Body of pancreas (tissue), 4 donors: ENCODE measurements around the gene SUSD5. TPM values are rescaled to one million over a fixed set of nuclear protein-coding genes. Genes with fewer than 3 reads are reported as not detected.

Experiments
- ATAC-seq: fragments of 150-250 bp; one replicate; pipeline ENCODE4 v1.9.1; 2016
- DNase-seq, 4 donors: peaks; one replicate each; pipeline ENCODE4 v3.0.0-alpha.2; 2019
- H3K27ac ChIP-seq, 4 donors: fragments of 200-600 bp; sonication (generic); 1 replicate in 3 of 4; 2 replicates in 1 of 4; pipeline versions ENCODE4 v1.5.1 to v1.6.1; 2016 to 2019; ENCODE audit warnings: mild to moderate bottlenecking in 1 of 4, mixed read lengths in 1 of 4, moderate library complexity in 1 of 4
- H3K27me3 ChIP-seq, 2 donors: fragments of 200-600 bp; sonication (generic); one replicate each; pipeline ENCODE4 v1.6.0; 2016; ENCODE audit warnings: mild to moderate bottlenecking in 1 of 2
- H3K36me3 ChIP-seq, 2 donors: fragments of 200-600 bp; sonication (generic); replicated peaks in 1 of 2; 2 replicates each; pipeline ENCODE4 v1.5.1; 2016; ENCODE audit warnings: low read depth in 2 of 2; ENCODE audit not compliant: insufficient read depth in 1 of 2
- H3K4me1 ChIP-seq: fragments of 200-600 bp; sonication (generic); one replicate; pipeline ENCODE4 v1.6.0; 2016
- H3K4me3 ChIP-seq, 2 donors: fragments of 200-600 bp; sonication (generic); 1 replicate in 1 of 2; 2 replicates in 1 of 2; pipeline ENCODE4 v1.5.1; 2016 to 2019
- H3K9me3 ChIP-seq, 3 donors: fragments of 200-600 bp; sonication (generic); 1 replicate in 2 of 3; 2 replicates in 1 of 3; pipeline ENCODE4 v1.5.1; 2016
- POLR2A ChIP-seq, 3 donors: fragments of 450-650 bp; IDR thresholded peaks; one replicate each; pipeline ENCODE4 v1.6.1; 2016; ENCODE audit warnings: antibody characterized with exemption in 3 of 3, mild to moderate bottlenecking in 2 of 3
- WGBS, 2 donors: methylation state at CpG; one replicate each; pipeline ENCODE4 v1.1.5; 2017; 5-methylcytosine and 5-hydroxymethylcytosine counted together
- intact Hi-C: fragments of 100-400 bp; cut with DNase I; formaldehyde crosslinking; loops from one replicate; pipeline ENCODE4 v1.15.1; 2023
- total RNA-seq, 2 donors: library from RNA; depleted of rRNA; stranded (reverse); fragments of >200 nt; gene quantifications; one replicate each; pipeline ENCODE4 v1.1.0, GENCODE V29; 2016
- TF ChIP-seq, protein P1 (sequence below), 7 experiments: fragments of 450-650 bp in 4 of 7; fragments of 200-600 bp in 3 of 7; sonication (generic) in 3 of 7; IDR thresholded peaks; one replicate each; pipeline ENCODE4 v1.5.1; 2016 to 2019; ENCODE audit warnings: antibody characterized with exemption in 7 of 7

Gene SUSD5
- total RNA-seq, 2 donors from 2014 or later, result 1.8 TPM; not detected in 1

DNA sequence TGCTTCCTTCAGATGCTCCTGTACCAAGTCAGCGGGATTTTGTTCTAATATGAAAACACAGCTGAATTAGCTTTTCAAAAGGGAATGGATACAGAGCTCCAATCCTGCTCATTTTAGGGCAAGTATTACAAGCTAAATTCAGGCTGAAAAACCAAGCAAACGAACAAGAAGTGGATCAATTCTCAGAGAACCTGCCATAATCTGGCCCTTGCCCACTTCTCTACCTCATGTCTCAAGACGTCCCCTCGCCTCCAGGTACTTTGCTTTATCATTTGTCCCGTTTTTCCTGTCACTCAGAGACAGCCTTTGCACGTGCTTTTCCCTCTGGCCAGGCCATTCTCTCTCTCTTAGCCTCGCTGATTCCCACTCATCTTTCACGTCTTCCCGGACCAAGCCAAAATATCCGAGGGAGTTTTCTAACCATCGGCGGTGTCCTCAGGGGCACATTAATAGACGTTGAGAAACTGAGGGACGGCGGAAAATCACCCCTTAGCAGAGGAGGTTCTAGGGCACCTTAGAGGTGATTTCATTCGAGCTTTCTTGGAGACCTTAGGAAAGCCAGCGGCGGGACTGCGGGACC, 654 bp downstream of the SUSD5 start:
- Histone ChIP-seq H3K27ac (no peak overlapping the region), H3K4me1 (peaks cover 15% of the 10 kb centered on the region), H3K27me3 (peaks cover 0 to 5% of the 10 kb centered on the region in 2 donors), H3K4me3 (no peak overlapping the region), H3K9me3 (no peaks in the 10 kb centered on the region), H3K36me3 (no peaks in the 10 kb centered on the region)
- TF ChIP-seq POLR2A (IDR thresholded peaks at IDR 0.05), result no peak
- TF ChIP-seq, protein P1, sequence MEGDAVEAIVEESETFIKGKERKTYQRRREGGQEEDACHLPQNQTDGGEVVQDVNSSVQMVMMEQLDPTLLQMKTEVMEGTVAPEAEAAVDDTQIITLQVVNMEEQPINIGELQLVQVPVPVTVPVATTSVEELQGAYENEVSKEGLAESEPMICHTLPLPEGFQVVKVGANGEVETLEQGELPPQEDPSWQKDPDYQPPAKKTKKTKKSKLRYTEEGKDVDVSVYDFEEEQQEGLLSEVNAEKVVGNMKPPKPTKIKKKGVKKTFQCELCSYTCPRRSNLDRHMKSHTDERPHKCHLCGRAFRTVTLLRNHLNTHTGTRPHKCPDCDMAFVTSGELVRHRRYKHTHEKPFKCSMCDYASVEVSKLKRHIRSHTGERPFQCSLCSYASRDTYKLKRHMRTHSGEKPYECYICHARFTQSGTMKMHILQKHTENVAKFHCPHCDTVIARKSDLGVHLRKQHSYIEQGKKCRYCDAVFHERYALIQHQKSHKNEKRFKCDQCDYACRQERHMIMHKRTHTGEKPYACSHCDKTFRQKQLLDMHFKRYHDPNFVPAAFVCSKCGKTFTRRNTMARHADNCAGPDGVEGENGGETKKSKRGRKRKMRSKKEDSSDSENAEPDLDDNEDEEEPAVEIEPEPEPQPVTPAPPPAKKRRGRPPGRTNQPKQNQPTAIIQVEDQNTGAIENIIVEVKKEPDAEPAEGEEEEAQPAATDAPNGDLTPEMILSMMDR (IDR thresholded peaks at IDR 0.05), result no peak
- ATAC-seq, result no peak
- no peak for DNase-seq
- intact Hi-C loops, result no loop called here
- 1 to 3% methylated on average over 15 to 19 of the region's 19 CpGs for WGBS, 2 donors

DNA sequence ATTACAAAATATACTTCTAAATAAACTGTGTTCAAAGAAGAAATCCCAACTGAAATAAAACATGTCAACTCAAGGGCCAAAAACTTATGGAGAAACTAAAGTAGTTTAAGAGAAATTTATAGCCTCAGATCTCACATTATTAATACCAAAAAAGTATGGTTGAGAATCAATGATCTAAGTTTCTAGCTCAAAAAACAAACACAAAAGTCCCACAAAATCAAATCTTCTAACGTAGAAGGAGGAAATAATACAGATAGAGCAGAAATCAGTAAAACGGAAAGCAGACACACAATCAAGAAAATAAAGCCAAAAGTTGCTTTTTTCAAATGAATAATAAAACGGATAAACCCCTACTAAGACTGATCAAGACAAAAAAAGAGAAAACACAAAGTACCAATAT, 2.9 kb downstream of the SUSD5 start:
- H3K4me1 ChIP-seq, result peaks cover 15% of the 10 kb centered on the region
- TF ChIP-seq, protein P1 (IDR thresholded peaks at IDR 0.05), result no peak
- TF ChIP-seq POLR2A (IDR thresholded peaks at IDR 0.05), result no peak
- no peaks in the 10 kb centered on the region for H3K36me3 ChIP-seq
- no peak overlapping the region for H3K4me3 ChIP-seq
- peaks cover 0 to 5% of the 10 kb centered on the region in 2 donors for H3K27me3 ChIP-seq
- H3K9me3 ChIP-seq, result no peaks in the 10 kb centered on the region
- no peak overlapping the region for H3K27ac ChIP-seq
- ATAC-seq (no peak), DNase-seq (no peak)
- WGBS, 2 donors, result 57 to 63% methylated on average over 3 of the region's 3 CpGs
- intact Hi-C loops, result no loop called here

DNA sequence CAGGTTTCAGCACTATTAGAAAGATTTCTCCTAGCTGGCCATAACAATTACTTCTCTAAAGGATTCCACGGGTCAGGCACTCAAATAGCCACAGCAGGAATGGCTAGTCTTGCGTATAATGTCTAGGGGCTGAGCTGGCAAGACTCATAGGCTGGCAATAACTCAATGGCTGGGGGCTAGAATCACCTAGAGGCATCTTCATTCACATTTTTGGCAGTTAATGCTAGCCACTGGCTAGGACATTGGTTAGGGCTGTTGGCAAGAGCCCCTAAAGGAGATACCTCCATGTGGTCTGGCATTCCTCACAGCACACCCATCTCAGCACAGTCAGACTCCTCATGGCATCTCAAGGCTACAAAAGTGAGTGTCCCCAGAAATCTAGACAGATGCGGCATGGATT, 6.2 kb downstream of the SUSD5 start:
- H3K36me3 ChIP-seq, result no peaks in the 10 kb centered on the region
- intact Hi-C loops, result no loop called here
- no peak for ATAC-seq
- no peak overlapping the region for H3K27ac ChIP-seq
- TF ChIP-seq, protein P1 (IDR thresholded peaks at IDR 0.05), result no peak
- TF ChIP-seq POLR2A (IDR thresholded peaks at IDR 0.05), result no peak
- no peak for DNase-seq
- no peaks in the 10 kb centered on the region for H3K9me3 ChIP-seq
- no peaks in the 10 kb centered on the region for H3K27me3 ChIP-seq
- WGBS, 2 donors, result 73 to 78% methylated on average over 3 of the region's 3 CpGs
- H3K4me3 ChIP-seq, result no peak overlapping the region
- H3K4me1 ChIP-seq, result no peaks in the 10 kb centered on the region

DNA sequence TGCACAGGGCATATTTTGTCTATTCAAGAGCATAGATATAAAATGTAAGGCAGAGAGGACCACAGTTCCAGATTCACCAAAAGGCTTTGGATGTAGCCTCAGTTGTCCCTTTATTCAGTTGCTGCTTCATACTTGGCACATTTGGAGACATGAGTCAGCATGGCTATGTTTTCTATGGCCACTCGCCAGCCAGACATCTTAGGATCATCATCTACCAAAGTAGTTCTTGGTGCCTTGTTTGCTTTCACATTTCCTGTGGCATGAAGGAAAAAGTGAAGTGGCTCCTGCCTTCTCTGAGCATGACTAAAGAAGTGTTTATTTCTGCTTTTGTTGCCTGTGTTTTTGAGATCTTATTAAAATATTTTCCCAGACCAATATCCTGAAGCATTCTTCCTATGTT, 7.2 kb downstream of the SUSD5 start:
- Histone ChIP-seq H3K27me3 (no peaks in the 10 kb centered on the region), H3K4me3 (no peak overlapping the region), H3K27ac (no peak overlapping the region), H3K4me1 (no peaks in the 10 kb centered on the region), H3K9me3 (no peaks in the 10 kb centered on the region), H3K36me3 (no peaks in the 10 kb centered on the region)
- intact Hi-C loops, result no loop called here
- DNase-seq (no peak), ATAC-seq (no peak)
- WGBS, 2 donors, result 59 to 71% methylated on average over 1 of the region's 1 CpG
- no peak for TF ChIP-seq POLR2A (IDR thresholded peaks at IDR 0.05)
- TF ChIP-seq, protein P1 (IDR thresholded peaks at IDR 0.05), result no peak

DNA sequence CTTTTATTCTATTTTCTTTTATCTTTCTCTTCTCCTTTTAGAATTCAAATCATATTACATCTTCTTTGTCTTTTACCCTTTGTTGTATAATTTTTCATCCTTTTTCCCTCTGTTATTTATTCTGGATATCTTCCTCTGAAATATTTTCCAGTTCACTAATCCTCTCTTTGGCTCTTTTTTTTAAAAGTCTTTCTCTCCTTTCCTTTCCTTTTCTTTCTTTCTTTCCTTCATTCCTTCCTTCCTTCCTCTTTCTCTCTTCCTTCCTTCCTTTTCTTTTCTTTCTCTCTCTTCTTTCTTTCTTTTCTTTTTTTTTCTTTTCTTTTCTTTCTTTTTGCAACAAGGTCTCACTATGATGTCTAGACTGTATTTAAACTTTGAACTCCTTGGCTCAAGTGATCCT, 9.3 kb downstream of the SUSD5 start:
- intact Hi-C loops, result no loop called here
- ATAC-seq (no peak), DNase-seq (no peak)
- Histone ChIP-seq H3K36me3 (no peaks in the 10 kb centered on the region), H3K9me3 (no peaks in the 10 kb centered on the region), H3K27me3 (no peaks in the 10 kb centered on the region), H3K27ac (no peak overlapping the region), H3K4me1 (no peaks in the 10 kb centered on the region), H3K4me3 (no peak overlapping the region)
- TF ChIP-seq, protein P1 (IDR thresholded peaks at IDR 0.05), result no peak
- TF ChIP-seq POLR2A (IDR thresholded peaks at IDR 0.05), result no peak
